Right renal cortex interstitium (tissue), 3 donors: ENCODE results near the gene HNRNPA1L2. TPM values are rescaled to one million over a fixed set of nuclear protein-coding genes. Genes with fewer than 3 reads are reported as not detected.
"Not testable (repeated sequence)": the region's sequence is repeated elsewhere in the genome, so short reads cannot be mapped to it uniquely, and the experiment has no call there.

Experiments used
- DNase-seq, 3 donors: peaks; one replicate each; pipeline ENCODE4 v3.0.0-alpha.2; 2013; ENCODE audit warnings: low read depth in 3 of 3, low spot score in 2 of 3
- polyA plus RNA-seq, 3 donors: library from polyadenylated mRNA; unstranded; fragments of 120-200 nt; gene quantifications; one replicate each; pipeline ENCODE4 v1.2.1, GENCODE V29; 2013; ENCODE audit not compliant: insufficient read length in 3 of 3

The HNRNPA1L2 gene
- 10 to 100 TPM; 22.8 to 27.4 (median 23.8) TPM for polyA plus RNA-seq

DNA sequence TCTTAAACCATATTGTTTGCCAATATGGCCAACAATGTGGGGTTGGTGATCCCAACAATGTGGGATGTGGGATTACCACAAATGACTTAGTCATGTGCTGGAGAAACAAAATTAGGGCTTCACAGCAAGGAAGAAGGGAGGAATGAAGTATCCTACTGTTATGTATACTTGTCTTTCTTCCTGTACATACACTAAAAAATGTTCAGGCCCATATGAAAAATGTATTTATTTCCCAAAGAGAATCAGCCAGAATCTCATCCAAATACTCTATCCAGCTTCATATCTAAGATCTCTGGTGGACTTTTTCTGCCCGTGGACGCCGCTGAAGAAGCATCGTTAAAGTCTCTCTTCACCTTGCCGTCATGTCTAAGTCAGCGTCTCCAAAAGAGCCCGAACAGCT is at the start of gene HNRNPA1L2:
TSS of gene HNRNPA1L2 (plus strand) at position 301 of the 400 bp plus-strand sequence. CDS start at position 363, 62 bp downstream.
- no peak for DNase-seq

DNA sequence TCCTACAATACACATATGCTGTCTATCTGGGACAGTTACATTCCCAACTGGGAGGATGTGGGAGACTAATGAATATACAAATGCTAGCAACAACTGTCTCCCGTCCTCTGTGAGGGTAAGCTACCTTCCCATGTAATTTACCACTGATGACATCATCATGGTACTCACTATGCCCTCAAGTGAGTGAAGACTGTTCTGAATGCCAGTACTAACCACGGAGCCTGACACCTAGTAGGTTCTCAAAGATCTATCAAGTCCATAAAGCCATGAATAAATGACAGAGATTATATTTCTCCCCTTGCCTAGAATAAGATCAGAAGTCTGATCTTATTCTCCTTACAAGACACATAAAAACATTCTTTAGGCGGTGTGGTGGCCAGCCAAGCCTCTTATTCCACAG is 49.1 kb upstream of the HNRNPA1L2 start:
- DNase-seq: not testable (repeated sequence)

DNA sequence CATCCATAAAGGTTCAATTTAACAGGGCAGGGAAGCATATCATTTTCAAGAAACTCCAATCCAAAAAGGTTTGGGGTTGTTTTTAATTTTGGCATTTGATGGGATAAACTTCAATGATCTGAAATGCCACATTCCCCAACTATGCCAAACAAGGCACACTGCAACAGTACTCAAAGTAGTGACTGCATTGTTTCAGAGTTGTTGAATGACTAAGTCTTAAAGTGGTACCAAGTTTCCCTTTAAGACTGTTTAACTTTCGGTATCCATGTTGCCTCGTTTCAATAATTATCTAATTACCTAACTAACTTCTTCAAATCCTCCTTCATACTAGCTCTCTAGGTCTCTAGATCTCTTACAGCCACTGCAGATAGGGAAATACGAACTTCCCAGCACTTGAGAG is 48.4 kb upstream of the HNRNPA1L2 start:
- DNase-seq: not testable (repeated sequence)

DNA sequence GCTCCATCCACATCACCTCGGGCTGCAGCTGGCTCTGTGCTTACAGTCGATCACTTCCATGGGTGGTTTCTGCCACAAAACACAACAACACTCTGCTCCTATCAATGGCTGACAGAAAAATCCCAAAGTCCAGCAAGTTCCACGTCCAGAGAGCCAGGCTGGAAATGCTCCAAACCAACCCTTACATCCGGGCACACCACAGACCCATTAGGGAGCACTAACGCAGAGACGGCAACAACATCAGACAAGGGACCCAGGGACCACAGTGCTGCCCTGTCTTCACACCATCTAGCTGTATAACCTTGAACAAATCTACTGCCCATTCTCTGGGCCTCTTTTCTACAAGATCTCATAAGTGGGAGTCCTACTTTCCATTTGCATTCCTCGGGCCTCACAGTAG is 47.9 kb upstream of the HNRNPA1L2 start:
- DNase-seq: not testable (repeated sequence)

DNA sequence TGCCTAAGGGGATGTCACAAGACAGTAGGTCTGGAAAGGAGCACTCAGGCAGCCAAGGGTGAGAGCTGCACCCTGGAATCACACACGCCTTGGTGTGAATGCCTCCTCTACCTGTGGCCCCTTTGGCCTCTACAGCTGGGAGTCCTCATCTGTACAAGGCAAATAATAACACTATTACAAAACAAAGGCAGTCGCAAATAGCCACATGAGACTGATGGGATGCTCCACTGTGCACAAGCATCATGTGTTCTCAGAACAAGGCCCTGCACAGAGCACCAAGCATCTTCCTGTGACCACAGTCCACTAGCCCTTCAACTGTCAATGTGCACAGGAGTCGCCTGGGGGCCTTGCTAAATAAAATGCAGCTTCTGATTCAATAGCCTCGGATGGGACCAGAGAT is 44.6 kb upstream of the HNRNPA1L2 start:
- DNase-seq: no peak

DNA sequence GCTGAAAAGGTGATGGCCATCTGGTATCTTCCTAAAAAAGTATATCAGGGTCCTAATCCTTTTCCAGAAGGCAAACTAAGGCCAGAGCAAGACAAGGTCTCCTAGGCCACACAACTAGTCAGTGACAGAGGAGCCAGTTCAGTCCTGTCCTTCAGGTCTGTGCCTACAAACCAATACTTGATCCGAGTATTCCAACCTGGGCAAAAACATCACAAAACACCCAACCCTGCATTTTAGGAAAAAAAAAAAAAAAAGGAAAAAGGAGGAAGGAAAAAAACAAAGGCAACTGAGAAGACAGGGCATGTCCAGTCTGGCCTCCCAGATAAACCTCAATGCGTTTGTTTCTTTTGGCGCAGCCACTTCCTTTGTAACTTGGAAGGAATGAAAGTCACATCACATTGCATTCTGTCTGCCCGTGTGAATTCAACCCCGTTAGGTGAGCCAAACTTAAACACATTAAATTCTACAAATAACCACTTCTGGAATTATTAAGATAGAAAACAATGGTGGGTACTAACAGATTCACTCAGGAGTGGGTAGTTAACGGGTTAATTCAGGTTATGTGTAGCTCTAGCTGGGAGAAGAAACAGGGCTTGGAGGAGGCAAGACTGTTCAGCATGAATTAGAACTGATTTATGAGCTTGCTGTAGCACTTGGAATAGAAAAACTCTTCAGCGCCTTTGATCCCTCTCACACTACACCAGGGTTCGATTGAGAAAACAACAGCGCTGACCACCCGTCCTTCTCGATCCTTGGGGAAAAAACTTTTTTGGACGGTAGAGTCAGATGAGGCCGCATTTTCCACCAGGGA is 43.0 kb upstream of the HNRNPA1L2 start:
- DNase-seq: peak; percentile 39 to 71 (median 67)

DNA sequence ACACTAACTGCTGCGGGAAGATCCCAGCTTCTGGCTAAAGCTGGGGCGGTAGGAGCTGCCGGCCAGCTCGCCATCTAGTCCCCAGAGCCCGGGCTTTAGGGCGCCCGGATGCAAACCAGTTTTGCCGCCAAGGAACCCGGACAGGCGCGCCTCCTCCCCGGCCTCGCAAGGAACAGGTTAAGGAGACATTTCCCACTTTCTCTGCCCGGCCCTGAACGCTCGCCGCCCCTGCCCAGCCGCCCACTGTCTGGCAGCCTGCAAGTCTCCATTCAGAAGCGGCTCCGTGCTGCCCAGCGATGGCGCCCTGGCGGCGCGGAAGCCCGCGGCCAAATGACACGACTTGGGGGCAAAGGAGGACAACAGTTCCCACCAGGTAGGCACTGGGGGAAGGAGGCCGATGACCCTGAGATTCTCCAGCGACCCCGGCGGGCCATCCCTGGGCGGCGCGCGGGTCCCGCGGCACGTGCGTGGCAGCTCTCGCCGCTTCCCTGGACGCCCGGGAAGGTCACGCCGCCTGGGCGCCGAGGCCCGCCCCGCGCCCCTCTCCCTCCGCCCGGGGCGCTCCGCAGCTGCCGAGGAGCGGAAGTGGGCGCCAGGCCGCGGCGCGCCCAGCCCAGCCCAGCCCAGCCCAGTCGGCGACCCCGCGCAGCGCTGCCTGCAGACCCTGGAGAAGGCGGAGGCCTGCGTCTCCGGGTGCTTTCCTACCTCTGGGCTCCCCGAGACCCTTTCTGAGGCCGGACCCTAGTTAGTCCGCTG is 42.2 kb upstream of the HNRNPA1L2 start:
- DNase-seq: peak in 2 of 3 donors; percentile 31 to 36

DNA sequence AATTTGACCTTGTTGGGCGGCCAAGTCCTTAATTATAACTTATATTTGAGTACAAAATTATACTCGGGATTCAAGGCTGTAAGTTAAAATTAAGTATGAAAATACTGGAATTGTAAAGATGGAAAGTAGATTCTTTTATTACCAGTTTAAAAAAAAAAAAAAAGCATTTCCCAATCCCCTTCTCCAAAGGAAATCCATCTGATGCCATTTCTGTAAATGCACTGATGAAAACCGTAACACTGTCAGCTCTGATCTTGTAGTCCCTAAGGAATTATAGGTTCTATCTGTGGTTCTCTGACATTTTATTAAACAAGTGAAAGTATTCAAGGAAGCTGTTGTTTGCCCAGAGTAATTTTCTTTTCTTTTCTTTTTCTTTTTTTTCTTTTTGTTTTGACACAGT is 41.6 kb upstream of the HNRNPA1L2 start:
- peak in 1 of 3 donors; percentile 5 for DNase-seq

DNA sequence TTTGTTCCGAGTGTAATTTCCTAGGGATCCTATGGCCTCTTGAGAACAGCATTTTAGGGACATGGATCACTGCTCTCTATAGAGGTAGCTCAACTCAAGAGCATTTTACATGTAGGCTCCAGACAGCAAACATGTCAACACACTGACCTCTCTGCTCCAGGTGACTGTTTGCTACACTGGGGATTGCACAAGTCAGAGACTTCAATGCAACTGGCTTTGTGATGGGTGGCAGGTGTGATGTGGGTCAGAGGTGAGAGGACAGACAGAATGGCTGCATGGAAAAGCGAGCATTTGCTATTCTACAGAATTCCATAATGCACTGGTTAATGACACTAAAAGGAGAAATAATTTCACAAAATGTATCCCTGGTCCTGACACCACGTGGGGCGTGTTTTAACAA is 38.9 kb upstream of the HNRNPA1L2 start:
- DNase-seq: not testable (repeated sequence)

DNA sequence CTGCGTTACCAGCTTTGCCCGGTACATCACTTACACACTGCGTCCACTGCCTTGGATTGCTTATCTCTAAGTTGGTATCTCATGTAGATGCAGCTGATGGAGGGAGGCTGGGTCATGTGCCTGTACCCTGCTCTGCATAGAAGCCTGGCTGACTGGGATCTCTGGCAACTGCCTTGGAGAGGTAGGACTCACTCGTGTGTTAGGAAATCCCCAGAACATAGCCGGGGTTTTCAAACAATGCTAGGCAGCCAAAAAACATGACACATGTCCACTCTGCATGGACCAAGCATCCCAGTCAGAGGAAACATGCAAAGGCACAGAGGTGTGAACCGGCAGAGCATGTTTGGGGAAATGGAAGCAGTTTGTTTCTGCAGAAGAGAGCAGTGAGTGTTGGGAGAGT is 36.1 kb upstream of the HNRNPA1L2 start:
- not testable (repeated sequence) for DNase-seq

DNA sequence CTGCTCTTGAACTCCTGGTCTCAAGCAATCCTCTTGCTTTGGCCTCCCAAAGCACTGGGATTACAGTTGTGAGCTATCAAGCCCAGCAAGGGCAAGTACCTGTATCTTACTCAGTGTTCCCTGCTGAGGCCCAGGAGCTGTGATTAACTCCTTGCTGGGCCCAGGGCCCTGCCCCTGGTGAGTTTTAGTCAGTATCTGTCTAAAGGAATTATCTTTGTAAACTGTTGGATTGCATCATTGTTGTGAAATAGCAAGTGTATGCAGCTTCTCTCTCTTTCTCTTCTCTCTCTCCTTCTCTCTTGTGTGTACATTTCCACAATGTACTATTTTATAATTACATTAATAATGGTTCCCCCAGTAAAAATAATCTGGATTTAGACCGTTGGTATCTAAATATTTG is 35.4 kb upstream of the HNRNPA1L2 start:
- not testable (repeated sequence) for DNase-seq

DNA sequence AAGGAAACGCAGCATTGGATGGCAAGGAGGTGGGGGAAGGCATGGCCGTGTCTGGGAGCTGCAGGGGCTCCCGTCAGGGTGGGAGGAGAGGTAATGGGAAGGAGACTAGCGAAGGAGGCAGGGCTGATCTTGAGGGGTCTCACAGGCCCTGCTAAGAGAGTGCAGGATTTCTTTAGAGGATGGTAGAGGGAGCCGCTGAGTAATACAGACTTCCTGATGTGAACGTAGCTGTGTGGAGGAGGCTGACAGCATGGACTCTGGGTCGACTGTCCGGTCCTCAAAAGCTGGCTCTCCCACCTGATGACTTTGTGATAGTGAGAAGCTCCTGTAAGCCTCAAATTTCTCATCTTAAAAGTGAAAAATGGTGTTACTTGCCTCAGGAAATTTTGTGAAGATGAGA is 34.0 kb upstream of the HNRNPA1L2 start:
- DNase-seq: not testable (repeated sequence)

DNA sequence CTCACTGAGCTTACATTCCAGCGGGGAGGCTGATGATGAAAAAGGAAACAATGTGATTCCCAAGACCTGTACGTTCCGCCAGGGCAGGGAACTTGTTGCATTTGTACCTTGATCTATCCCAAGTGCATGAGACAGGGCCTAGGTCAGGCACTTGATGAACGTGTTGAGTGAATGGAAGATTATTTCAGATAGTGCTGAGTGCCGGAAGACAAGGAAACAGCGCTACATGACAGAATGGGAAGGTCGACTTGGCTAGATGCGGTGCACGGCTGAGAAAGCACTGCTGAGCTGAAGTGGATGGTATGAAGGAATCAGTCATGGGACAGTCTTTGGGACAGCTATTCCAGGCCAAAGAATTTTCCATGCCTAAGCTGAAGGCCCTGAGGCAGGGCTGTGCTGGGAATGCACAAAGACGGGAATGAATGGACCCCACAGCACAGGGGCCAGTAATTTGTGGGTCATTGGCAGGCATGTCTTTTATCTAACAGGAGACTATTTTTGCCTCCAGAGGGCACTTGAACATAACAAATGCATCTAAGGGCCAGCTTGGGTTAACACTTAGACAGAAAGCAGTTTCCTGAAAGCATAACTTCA is 33.1 kb upstream of the HNRNPA1L2 start:
- DNase-seq: not testable (repeated sequence)

DNA sequence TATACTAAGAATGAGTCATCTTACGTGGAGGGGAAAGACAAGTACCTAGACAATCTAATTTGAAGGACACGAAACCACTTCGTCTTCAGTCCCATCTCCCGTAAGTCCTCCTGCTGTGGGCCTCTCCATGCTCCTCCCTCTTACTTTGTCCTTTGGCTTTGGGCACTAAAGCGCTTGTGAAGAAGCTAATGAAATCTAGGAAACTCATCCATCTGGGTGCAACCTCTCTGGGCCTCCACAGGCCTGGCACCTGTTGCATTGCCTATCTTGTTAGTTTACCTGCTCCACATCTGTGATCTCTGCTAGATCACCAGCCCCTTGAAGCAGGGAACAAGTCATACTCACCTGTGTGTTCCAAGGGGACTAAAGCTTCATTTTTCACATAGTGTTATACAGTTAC is 32.1 kb upstream of the HNRNPA1L2 start:
- DNase-seq: not testable (repeated sequence)

DNA sequence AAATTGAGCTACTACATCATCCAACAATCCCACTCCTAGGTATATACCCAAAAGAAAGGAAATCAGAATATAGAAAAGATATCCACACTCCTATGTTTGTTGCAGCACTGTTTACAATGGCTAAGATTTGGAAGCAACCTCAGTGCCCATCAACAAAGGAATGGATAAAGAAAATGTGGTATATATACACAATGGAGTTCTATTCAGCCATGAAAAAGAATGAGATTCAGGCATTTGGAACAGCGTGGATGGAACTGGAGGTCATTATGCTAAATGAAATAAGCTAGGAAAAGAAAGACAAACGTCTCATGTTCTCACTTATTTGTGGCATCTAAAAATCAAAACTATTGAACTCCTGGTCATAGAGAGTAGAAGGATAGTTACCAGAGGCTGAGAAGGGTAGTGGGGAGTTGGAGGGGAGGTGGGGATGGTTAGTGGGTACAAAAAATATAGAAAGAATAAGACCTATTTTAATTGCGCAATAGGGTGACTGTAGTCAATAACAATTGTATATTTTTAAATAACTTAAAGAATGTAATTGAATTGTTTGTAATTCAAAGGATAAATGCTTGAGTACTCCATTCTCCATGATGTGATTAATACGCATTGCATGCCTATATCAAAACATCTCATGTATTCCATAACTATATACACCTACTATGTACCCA is 27.0 kb upstream of the HNRNPA1L2 start:
- no peak for DNase-seq

DNA sequence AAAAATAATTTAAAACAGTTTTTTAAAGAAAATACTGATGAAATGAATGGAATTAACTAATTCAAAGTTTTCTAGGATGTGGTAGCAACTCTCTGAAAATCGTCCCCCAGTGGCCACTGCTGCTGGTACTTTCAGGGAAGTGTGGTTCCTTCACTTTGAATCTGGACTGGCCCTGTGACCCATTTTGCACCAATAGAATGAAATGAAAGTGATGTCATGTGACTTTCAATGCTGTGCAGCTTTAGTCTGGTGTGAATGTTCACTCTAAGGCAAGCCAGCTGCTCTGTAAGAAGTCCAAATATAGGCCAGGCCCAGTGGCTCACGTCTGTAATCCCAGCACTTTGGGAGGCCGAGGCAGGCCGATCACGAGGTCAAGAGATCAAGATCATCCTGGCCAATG is 26.4 kb upstream of the HNRNPA1L2 start:
- no peak for DNase-seq

DNA sequence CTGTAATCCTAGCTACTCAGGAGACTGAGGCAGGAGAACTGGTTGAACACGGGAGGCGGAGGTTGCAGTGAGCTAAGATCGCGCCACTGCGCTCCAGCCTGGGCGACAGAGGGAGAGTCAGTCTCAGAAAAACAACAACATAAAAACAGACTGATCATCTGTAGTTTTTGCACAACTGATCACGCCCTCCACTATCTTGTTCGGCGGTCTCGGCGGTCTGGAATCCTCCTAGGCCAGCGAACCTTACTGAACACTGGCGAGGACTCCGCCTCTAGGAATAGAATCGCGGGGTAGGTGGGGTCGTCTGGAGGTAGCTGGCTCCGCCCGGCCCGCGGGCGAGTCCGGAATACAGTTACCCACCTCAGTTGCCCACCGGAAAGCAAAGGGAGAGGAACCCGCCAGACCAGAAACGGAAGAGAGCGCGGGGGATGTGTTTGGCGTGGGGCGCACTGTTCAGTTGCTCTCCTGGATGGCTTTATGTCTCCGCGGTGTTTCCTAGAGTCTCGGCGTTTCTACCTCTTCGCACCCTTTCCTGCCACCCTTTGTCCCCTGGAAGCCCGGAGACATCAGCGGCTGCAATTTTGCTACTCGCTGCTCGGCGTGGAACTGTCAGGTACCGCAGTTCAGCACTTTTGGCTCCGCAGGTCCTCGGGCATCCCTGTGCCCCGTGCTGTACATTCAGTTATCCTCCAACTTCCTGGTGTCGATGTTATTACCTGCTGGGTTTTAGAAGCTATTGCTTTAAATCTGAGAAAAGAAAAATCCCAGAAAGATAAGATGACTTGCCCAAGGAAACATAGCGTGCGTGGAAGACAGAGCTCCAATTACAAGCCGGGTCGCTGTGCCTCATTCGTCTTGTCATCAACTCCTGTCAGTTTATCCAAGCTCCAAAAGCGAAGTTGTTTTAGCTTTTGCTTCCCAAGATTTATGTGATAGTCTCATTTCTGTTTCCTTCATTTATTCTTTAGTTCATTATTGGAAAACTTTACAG is 24.9 kb upstream of the HNRNPA1L2 start:
- peak; percentile 61 to 72 (median 70) for DNase-seq

DNA sequence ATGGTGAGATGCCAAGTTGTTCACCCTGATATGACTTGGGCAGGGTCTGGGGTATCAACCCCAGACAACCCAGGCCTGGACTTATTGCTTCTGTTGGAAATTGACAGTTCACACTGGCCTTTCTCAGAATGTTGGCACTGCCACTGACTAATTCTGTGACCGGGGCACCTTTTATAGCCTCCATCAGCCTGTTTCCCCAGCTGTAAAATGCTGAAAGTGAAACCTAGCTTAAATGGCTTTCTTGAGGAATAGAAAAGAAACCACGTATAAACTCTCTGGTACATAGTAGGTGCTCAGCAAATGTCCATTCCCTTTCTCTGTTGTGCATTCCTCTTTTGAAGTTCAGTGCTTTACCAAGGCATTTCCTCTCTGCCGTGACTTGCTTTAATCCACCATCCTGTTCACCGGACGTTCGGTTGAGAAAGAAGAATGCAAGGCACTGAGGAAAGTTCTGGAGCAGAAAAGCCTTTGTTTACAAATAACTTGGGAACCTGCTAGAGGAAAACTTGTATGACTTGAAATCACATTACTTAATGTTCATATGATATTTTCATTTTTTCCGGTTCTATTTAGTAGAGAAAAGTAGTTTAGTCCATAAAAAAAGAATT is 11.0 kb upstream of the HNRNPA1L2 start:
- not testable (repeated sequence) for DNase-seq

DNA sequence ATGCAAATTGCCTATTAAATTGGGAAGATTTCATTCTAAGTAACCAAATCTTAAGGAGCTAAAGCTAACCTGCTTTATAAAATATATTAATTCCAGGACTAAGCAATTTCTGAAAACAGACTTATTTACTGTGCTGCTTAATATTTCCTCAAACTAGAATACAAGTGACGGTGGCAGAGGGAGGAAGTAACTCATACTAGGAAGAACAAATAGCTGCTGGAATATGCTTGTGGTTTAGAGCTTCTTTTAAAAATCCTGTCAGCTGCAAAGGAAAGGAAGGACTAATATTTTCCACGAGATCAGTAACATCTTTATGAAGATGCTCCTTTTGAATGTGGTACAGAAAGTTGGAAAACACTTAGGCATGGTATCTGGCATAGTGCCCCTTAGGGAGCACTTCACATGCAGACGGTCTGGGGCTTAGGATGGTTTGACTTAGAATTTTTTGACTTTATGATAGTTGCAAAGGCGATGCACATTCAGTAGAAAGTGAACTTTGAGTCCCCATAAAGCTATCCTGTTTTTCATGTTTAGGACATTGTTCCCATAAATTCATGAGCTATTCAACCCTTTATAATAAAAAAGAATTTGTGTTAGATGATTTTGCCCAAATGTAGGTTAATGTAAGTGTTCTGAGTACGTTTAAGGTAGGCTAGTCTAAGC is 3.4 kb upstream of the HNRNPA1L2 start:
- DNase-seq: no peak
